CD14-positive monocyte (primary cell): Measurements from ENCODE around the gene TREM1. TPM values are rescaled to one million over a fixed set of nuclear protein-coding genes. Genes with fewer than 3 reads are reported as not detected.

Experiments used
- DNase-seq, 3 donors: peaks; one replicate each; pipeline ENCODE4 v3.0.0-alpha.2; 2011 to 2022
- H2AFZ ChIP-seq: 2 replicates; pipeline ENCODE4 v1.6.0; 2012; ENCODE audit warnings: mild to moderate bottlenecking, low read depth, low read length, inconsistent platforms; ENCODE audit not compliant: insufficient read depth, poor library complexity, severe bottlenecking
- H3K27ac ChIP-seq, 2 donors: 1 replicate in 1 of 2; 2 replicates in 1 of 2; pipeline ENCODE4 v1.5.1; 2012 to 2013; ENCODE audit warnings: low read length in 2 of 2, control low read depth in 1 of 2, inconsistent platforms in 1 of 2, low read depth in 1 of 2, mild to moderate bottlenecking in 1 of 2
- H3K27me3 ChIP-seq, 2 donors: one replicate each; pipeline versions ENCODE4 v1.6.0 to v1.6.1; 2011 to 2013; ENCODE audit warnings: low read length in 2 of 2; ENCODE audit not compliant: control insufficient read depth in 2 of 2, insufficient read depth in 2 of 2
- H3K36me3 ChIP-seq, 2 donors: replicated peaks in 1 of 2; 1 replicate in 1 of 2; 2 replicates in 1 of 2; pipeline versions ENCODE4 v1.5.1 to v1.6.1; 2012 to 2013; ENCODE audit warnings: low read length in 2 of 2, control low read depth in 1 of 2, inconsistent platforms in 1 of 2, mild to moderate bottlenecking in 1 of 2; ENCODE audit not compliant: insufficient read depth in 2 of 2, control insufficient read depth in 1 of 2
- H3K4me1 ChIP-seq, 2 donors: 1 replicate in 1 of 2; 2 replicates in 1 of 2; pipeline versions ENCODE4 v1.5.1 to v1.6.1; 2012 to 2013; ENCODE audit warnings: low read length in 2 of 2, control low read depth in 1 of 2, inconsistent platforms in 1 of 2, mild to moderate bottlenecking in 1 of 2, moderate library complexity in 1 of 2; ENCODE audit not compliant: insufficient read depth in 2 of 2, control insufficient read depth in 1 of 2
- H3K4me2 ChIP-seq: replicated peaks from 2 replicates; pipeline ENCODE3; 2012; ENCODE audit warnings: low read length, moderate library complexity, mild to moderate bottlenecking; ENCODE audit not compliant: poor library complexity, severe bottlenecking; ENCODE audit errors: extremely low read depth
- H3K4me3 ChIP-seq, 3 experiments: fragments of 200-600 bp in 1 of 3; sonication (generic) in 1 of 3; replicated peaks in 1 of 3; 1 replicate in 2 of 3; 2 replicates in 1 of 3; pipeline ENCODE4 v1.5.1; 2011 to 2013; ENCODE audit warnings: low read length in 3 of 3, mild to moderate bottlenecking in 3 of 3, control low read depth in 2 of 3, low read depth in 2 of 3, inconsistent platforms in 1 of 3, moderate library complexity in 1 of 3
- H3K79me2 ChIP-seq: 2 replicates; pipeline ENCODE4 v1.6.0; 2012; ENCODE audit warnings: mild to moderate bottlenecking, control low read depth, inconsistent platforms, low read length, moderate library complexity; ENCODE audit not compliant: insufficient read depth
- H3K9ac ChIP-seq: 2 replicates; pipeline ENCODE4 v1.6.0; 2017; ENCODE audit warnings: low read length, mild to moderate bottlenecking; ENCODE audit not compliant: insufficient read depth, poor library complexity, severe bottlenecking
- H3K9me3 ChIP-seq, 2 donors: replicated peaks in 1 of 2; 1 replicate in 1 of 2; 2 replicates in 1 of 2; pipeline versions ENCODE4 v1.5.1 to v1.6.1; 2012 to 2013; ENCODE audit warnings: low read length in 2 of 2, control low read depth in 1 of 2; ENCODE audit not compliant: control insufficient read depth in 1 of 2, insufficient read depth in 1 of 2
- H4K20me1 ChIP-seq: 2 replicates; pipeline ENCODE4 v1.6.0; 2012; ENCODE audit warnings: mild to moderate bottlenecking, low read length, control low read depth, moderate library complexity; ENCODE audit not compliant: insufficient read depth
- H3K27ac Mint-ChIP-seq, 7 donors: one replicate each; pipeline ENCODE4 v1.8.0; 2020; ENCODE audit warnings: mild to moderate bottlenecking in 7 of 7, mixed read lengths in 7 of 7, moderate library complexity in 6 of 7, inconsistent platforms in 2 of 7
- H3K27me3 Mint-ChIP-seq, 3 donors: one replicate each; pipeline ENCODE4 v1.8.0; 2021 to 2022; ENCODE audit warnings: low read depth in 3 of 3, mild to moderate bottlenecking in 3 of 3, mixed read lengths in 3 of 3, moderate library complexity in 3 of 3, inconsistent platforms in 1 of 3
- H3K36me3 Mint-ChIP-seq, 2 donors: one replicate each; pipeline ENCODE4 v1.8.0; 2020; ENCODE audit warnings: mixed read lengths in 2 of 2, inconsistent platforms in 1 of 2, mild to moderate bottlenecking in 1 of 2
- H3K4me1 Mint-ChIP-seq: one replicate; pipeline ENCODE4 v1.8.0; 2020; ENCODE audit warnings: mild to moderate bottlenecking, mixed read lengths
- H3K4me3 Mint-ChIP-seq, 2 donors: one replicate each; pipeline ENCODE4 v1.8.0; 2020; ENCODE audit warnings: mild to moderate bottlenecking in 2 of 2, mixed read lengths in 2 of 2, moderate library complexity in 1 of 2
- H3K9me3 Mint-ChIP-seq, 7 donors: one replicate each; pipeline ENCODE4 v1.8.0; 2020 to 2022; ENCODE audit warnings: mixed read lengths in 7 of 7, mild to moderate bottlenecking in 6 of 7, moderate library complexity in 6 of 7, inconsistent platforms in 2 of 7
- CTCF ChIP-seq: fragments of 200-600 bp; IDR thresholded peaks from one replicate; pipeline ENCODE4 v1.8.0; 2022; ENCODE audit warnings: antibody characterized with exemption, mild to moderate bottlenecking
- WGBS: methylation state at CpG from one replicate; pipeline ENCODE4 v1.1.5; 2013; ENCODE audit warnings: missing lambda C conversion rate; ENCODE audit not compliant: insufficient coverage; 5-methylcytosine and 5-hydroxymethylcytosine counted together
- intact Hi-C, 2 donors: fragments of 100-400 bp; cut with micrococcal nuclease; formaldehyde crosslinking; loops; one replicate each; pipeline versions ENCODE4 v1.15.0 to v1.15.1; 2023
- polyA plus RNA-seq, 3 donors: library from polyadenylated mRNA; depleted of rRNA in 1 of 3; unstranded in 2 of 3; stranded (reverse) in 1 of 3; fragments of 300-500 nt in 2 of 3; fragments of >200 nt in 1 of 3; fragmentation: Illumina TruSeq in 2 of 3; gene quantifications; 1 replicate in 2 of 3; 2 replicates in 1 of 3; pipeline ENCODE4 v1.2.3, GENCODE V29; 2012 to 2021

Gene TREM1
- polyA plus RNA-seq, 3 donors = 175 to 303 (median 240) TPM

GRCh38 chr6:41294214-41294872, 7.9 kb upstream of the TREM1 start:
- intact Hi-C loops = no loop called here
- peaks cover 18 to 21% of the 10 kb centered on the region in 2 donors for H3K4me1 ChIP-seq
- DNase-seq = no peak
- H3K27ac Mint-ChIP-seq = peak overlapping the region in 1 of 7 donors; percentile 30
- peaks cover 0 to 4% of the 10 kb centered on the region in 2 donors for H3K9me3 ChIP-seq
- H3K36me3 Mint-ChIP-seq = peaks cover 0 to 7% of the 10 kb centered on the region in 2 donors
- peaks cover 25% of the 10 kb centered on the region for H3K4me1 Mint-ChIP-seq
- TF ChIP-seq CTCF = no peak
- H3K27ac ChIP-seq = no peak overlapping the region
- H2AFZ ChIP-seq = no peak overlapping the region
- no peak overlapping the region for H3K4me3 Mint-ChIP-seq
- no peaks in the 10 kb centered on the region for H3K79me2 ChIP-seq
- H4K20me1 ChIP-seq = no peaks in the 10 kb centered on the region
- peaks cover 2 to 7% (median 4%) of the 10 kb centered on the region in 3 donors for H3K27me3 Mint-ChIP-seq
- no peaks in the 10 kb centered on the region for H3K27me3 ChIP-seq
- no peak overlapping the region for H3K4me2 ChIP-seq
- peaks cover 6 to 11% (median 8%) of the 10 kb centered on the region in 7 donors for H3K9me3 Mint-ChIP-seq
- no peak overlapping the region for H3K4me3 ChIP-seq
- no peaks in the 10 kb centered on the region for H3K36me3 ChIP-seq
- whole genome bisulfite sequencing = 83% methylated on average over 1 of the region's 3 CpGs
- no peak overlapping the region for H3K9ac ChIP-seq

- H3K4me2 ChIP-seq = no peak overlapping the region
- no peaks in the 10 kb centered on the region for H3K79me2 ChIP-seq
- H3K4me1 ChIP-seq = peaks cover 35% of the 10 kb centered on the region in 2 donors
- Mint-ChIP-seq H3K27ac (peak overlapping the region in 1 of 7 donors; percentile 75), H3K4me1 (peaks cover 36% of the 10 kb centered on the region), H3K9me3 (peaks cover 0 to 3% (median under 1%) of the 10 kb centered on the region in 7 donors), H3K4me3 (no peak overlapping the region), H3K36me3 (peaks cover 0 to 7% of the 10 kb centered on the region in 2 donors), H3K27me3 (peaks cover 1 to 11% (median 2%) of the 10 kb centered on the region in 3 donors)
- no peak overlapping the region for H3K9ac ChIP-seq
- no peak for TF ChIP-seq CTCF
- intact Hi-C loops = no loop called here
- H4K20me1 ChIP-seq = no peaks in the 10 kb centered on the region
- DNase-seq = no peak
- H3K27me3 ChIP-seq = no peaks in the 10 kb centered on the region
- no peaks in the 10 kb centered on the region for H3K9me3 ChIP-seq
- H3K27ac ChIP-seq = no peak overlapping the region
- H2AFZ ChIP-seq = no peak overlapping the region
- H3K36me3 ChIP-seq = no peaks in the 10 kb centered on the region
- WGBS = 80% methylated on average over 1 of the region's 1 CpG
- H3K4me3 ChIP-seq = no peak overlapping the region
These were observed 5.2 kb upstream of the TREM1 start for GRCh38 chr6:41291717-41292116.
